Upper lobe of left lung (tissue), 4 donors: ENCODE measurements around the gene ADCY6.

Experiments
- POLR2A ChIP-seq, 4 donors: fragments of 450-650 bp; IDR thresholded peaks; one replicate each; pipeline ENCODE4 v1.5.1; 2016 to 2017; ENCODE audit warnings: antibody characterized with exemption in 4 of 4, mild to moderate bottlenecking in 2 of 4
- POLR2AphosphoS5 ChIP-seq, 2 donors: sonication (generic); formaldehyde crosslinking; IDR thresholded peaks; one replicate each; pipeline ENCODE4 v1.5.1; 2017; ENCODE audit warnings: antibody characterized with exemption in 2 of 2
- TF ChIP-seq, protein P1 (sequence below), 6 experiments: fragments of 450-650 bp in 4 of 6; fragments of 200-600 bp in 2 of 6; sonication (generic) in 2 of 6; IDR thresholded peaks; one replicate each; pipeline ENCODE4 v1.5.1; 2016 to 2019; ENCODE audit warnings: antibody characterized with exemption in 6 of 6

DNA sequence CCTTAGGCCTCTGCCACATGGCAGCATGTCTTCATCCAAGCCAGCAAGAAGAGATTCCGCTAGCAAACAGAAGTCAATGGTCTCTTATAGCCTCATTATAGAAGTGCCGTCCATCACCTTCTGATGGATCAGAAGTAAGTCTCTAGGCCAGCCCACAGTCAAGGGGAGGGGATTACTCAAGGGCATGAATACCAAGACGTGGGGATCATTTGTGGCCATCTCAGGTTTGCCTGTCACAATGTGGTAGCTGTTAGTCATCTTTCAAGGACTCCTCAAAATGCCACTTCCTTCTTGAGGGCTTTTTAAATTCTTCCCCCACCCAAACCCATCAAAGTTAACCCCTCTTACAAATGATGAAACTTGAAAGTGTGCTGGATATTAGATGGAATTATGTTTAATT is 8.1 kb upstream of the ADCY6 start:
- TF ChIP-seq, protein P1, sequence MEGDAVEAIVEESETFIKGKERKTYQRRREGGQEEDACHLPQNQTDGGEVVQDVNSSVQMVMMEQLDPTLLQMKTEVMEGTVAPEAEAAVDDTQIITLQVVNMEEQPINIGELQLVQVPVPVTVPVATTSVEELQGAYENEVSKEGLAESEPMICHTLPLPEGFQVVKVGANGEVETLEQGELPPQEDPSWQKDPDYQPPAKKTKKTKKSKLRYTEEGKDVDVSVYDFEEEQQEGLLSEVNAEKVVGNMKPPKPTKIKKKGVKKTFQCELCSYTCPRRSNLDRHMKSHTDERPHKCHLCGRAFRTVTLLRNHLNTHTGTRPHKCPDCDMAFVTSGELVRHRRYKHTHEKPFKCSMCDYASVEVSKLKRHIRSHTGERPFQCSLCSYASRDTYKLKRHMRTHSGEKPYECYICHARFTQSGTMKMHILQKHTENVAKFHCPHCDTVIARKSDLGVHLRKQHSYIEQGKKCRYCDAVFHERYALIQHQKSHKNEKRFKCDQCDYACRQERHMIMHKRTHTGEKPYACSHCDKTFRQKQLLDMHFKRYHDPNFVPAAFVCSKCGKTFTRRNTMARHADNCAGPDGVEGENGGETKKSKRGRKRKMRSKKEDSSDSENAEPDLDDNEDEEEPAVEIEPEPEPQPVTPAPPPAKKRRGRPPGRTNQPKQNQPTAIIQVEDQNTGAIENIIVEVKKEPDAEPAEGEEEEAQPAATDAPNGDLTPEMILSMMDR (IDR thresholded peaks at IDR 0.05) = no peak
- no peak for TF ChIP-seq POLR2AphosphoS5 (IDR thresholded peaks at IDR 0.05)
- no peak for TF ChIP-seq POLR2A (IDR thresholded peaks at IDR 0.05)
